Mucosa of rectum (tissue), 2 donors: Measurements from ENCODE around the gene NAGPA.

Experiments used
- H3K27ac ChIP-seq, 2 donors: one replicate each; pipeline ENCODE4 v1.7.0; 2013; ENCODE audit warnings: inconsistent platforms in 2 of 2, low read depth in 2 of 2, low read length in 2 of 2
- H3K27me3 ChIP-seq, 2 donors: one replicate each; pipeline ENCODE4 v1.7.0; 2013; ENCODE audit warnings: low read length in 2 of 2; ENCODE audit not compliant: control insufficient read depth in 2 of 2, insufficient read depth in 2 of 2
- H3K36me3 ChIP-seq, 2 donors: one replicate each; pipeline ENCODE4 v1.7.0; 2013; ENCODE audit warnings: low read length in 2 of 2; ENCODE audit not compliant: control insufficient read depth in 2 of 2, insufficient read depth in 2 of 2
- H3K4me1 ChIP-seq, 2 donors: one replicate each; pipeline ENCODE4 v1.7.0; 2013; ENCODE audit warnings: low read length in 2 of 2, mild to moderate bottlenecking in 1 of 2; ENCODE audit not compliant: control insufficient read depth in 2 of 2, insufficient read depth in 2 of 2
- H3K4me3 ChIP-seq, 2 donors: one replicate each; pipeline ENCODE4 v1.7.0; 2013; ENCODE audit warnings: low read length in 2 of 2
- H3K9ac ChIP-seq, 2 donors: one replicate each; pipeline ENCODE4 v1.7.0; 2013; ENCODE audit warnings: low read length in 2 of 2, low read depth in 1 of 2, mild to moderate bottlenecking in 1 of 2
- H3K9me3 ChIP-seq, 2 donors: one replicate each; pipeline ENCODE4 v1.7.0; 2013; ENCODE audit warnings: low read length in 2 of 2; ENCODE audit not compliant: control insufficient read depth in 2 of 2
- donor health status: healthy.
- donor health status: Normal muscosa, but diverticular disease.

The NAGPA gene

DNA sequence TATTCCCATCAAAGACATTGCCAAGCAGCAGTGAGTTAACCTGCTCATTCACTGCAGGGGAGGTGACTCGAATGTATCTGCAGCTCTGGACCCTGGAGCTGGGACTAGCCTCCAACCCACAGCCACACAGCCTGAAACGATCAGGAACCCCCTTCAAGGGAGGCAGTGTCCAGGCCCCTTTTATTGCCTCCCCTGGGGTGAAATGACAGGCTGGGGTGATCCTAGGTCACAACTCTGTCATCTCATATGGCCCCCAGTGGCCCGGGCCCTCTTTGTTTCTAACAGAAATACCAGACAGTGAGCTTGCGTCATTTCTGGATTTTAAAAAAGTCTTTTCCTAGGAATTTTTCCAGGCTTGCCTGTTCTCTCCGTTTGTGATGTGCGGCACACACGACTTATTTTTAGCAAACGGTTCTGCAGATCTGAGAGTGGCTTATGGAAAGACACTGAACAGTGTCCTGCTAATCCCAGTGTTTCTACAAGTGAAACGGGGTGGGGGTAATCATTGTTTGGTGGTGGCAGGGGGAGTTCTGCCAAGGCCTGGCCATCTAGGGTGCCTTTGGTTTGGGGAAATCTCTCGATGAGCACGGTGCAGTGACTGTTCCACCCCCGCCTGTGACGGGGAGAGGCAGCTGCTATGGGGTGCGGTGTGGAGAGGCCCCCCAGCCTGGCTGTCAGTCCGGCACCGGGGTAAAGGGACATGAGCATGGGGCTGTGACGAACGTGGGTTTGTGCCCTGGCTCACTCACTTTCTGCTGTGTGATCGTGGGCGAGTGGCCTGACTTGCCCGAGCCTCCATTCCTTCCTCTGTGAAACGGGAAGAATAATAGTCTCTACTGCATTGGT is 27.2 kb downstream of the NAGPA start:
- Histone ChIP-seq H3K9me3 (no peaks in the 10 kb centered on the region), H3K4me3 (no peak overlapping the region), H3K27ac (no peak overlapping the region), H3K27me3 (no peaks in the 10 kb centered on the region), H3K36me3 (no peaks in the 10 kb centered on the region), H3K4me1 (no peaks in the 10 kb centered on the region), H3K9ac (no peak overlapping the region)

DNA sequence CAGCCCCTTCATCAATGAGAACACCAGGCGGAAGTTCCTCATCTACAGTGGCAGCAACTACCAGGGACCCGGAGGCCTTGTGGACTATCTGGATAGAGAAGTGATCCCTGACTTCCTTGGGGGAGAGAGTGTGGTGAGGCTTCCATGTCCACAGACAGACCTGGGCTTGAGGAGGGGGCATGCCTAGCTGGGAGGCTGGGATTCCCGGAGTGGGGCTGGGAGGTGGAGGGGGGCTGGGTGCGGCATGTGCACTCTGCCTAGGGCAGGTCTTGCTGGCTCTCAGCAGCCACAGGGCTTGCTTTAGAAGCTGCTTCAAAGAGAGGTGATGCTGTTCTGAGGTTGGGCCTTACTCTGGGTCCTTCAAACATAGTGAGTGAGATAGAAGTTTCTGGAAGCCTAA is 27.8 kb downstream of the NAGPA start:
- Histone ChIP-seq H3K36me3 (no peaks in the 10 kb centered on the region), H3K9me3 (no peaks in the 10 kb centered on the region), H3K27ac (no peak overlapping the region), H3K4me1 (no peaks in the 10 kb centered on the region), H3K9ac (no peak overlapping the region), H3K27me3 (no peaks in the 10 kb centered on the region), H3K4me3 (no peak overlapping the region)

DNA sequence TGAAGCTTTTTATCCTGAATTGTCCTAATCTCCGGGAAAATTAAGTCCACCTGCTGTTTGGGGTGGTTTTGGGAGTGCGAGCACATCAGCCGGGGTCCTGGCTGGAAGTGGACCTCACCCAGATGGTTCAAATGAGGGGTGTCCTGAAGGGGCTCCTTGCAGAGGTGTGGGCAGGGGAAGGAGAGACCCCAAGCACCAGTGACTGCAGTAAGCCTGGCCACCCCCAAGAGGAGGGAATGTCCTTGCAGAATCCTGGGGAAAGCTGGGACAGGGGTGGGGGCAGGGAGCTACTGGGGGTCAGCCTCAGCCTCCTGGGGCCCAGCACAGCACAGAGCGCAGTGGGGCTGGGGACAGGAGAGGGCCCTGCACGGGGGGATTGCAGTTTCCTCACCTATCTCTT is 29.4 kb downstream of the NAGPA start:
- no peak overlapping the region for H3K9ac ChIP-seq
- H3K27ac ChIP-seq, result no peak overlapping the region
- no peaks in the 10 kb centered on the region for H3K9me3 ChIP-seq
- no peaks in the 10 kb centered on the region for H3K27me3 ChIP-seq
- H3K4me3 ChIP-seq, result no peak overlapping the region
- no peaks in the 10 kb centered on the region for H3K4me1 ChIP-seq
- H3K36me3 ChIP-seq, result no peaks in the 10 kb centered on the region

DNA sequence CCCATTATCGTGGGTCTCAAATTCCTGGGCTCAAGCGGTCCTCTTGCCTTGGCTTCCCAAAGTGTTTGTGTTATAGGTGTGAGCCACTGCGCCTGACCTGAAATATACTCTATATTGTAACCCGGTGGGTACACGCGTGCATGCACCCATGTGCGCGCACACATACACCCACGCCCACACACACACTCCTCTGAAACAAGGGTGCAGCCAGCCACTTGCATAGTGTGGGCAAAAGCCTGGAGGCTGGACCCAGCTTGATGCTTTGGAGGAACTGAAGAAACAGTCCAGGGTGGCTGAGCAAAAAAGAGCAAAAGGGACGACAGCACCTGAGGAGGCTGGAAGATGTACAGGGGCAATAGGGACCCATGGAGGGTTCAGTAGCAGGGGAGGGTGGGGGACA is 29.9 kb downstream of the NAGPA start:
- Histone ChIP-seq H3K4me1 (no peaks in the 10 kb centered on the region), H3K36me3 (no peaks in the 10 kb centered on the region), H3K9ac (no peak overlapping the region), H3K27ac (no peak overlapping the region), H3K9me3 (no peaks in the 10 kb centered on the region), H3K27me3 (no peaks in the 10 kb centered on the region), H3K4me3 (no peak overlapping the region)

DNA sequence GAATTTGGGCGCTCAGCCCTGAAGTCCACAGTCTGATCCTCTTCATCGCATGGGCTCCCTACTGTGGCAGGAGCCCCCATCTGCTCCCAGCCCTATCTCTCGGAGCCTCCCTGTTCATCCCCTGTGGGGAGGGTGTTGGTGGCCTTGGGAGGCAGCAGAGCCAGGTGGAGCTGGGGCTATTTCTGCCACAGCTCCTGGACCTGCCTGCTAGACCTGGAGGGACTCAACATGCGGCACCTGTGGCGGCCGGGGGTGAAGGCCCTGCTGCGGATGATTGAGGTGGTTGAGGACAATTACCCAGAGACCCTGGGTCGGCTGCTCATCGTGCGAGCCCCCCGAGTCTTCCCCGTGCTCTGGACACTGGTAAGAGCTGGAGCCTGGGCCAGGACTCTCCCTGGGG is 30.5 kb downstream of the NAGPA start:
- Histone ChIP-seq H3K4me3 (no peak overlapping the region), H3K9ac (no peak overlapping the region), H3K36me3 (no peaks in the 10 kb centered on the region), H3K9me3 (no peaks in the 10 kb centered on the region), H3K27me3 (no peaks in the 10 kb centered on the region), H3K27ac (no peak overlapping the region), H3K4me1 (no peaks in the 10 kb centered on the region)

DNA sequence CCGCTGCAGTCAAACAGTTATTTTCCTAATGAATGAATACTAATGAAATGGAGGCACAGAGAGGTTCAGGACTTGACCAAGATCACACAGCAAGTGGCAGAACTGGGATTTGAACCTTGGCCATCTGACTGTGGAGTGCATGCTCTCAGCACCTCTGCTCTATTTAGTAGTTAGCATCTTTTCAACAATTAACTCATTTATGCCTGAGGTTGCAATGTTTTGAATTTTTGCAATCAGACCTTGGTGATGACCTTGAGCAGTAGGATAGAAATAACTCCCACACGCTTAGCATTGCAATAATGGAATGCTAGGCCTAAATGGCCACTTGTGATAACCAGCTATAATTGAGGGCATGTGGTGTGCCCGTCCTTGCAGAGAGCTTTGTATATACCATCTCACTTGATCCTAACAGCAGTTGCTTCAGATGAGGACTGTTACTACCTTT is 31.0 kb downstream of the NAGPA start:
- no peaks in the 10 kb centered on the region for H3K9me3 ChIP-seq
- no peak overlapping the region for H3K9ac ChIP-seq
- no peak overlapping the region for H3K4me3 ChIP-seq
- no peaks in the 10 kb centered on the region for H3K4me1 ChIP-seq
- H3K27ac ChIP-seq, result no peak overlapping the region
- no peaks in the 10 kb centered on the region for H3K36me3 ChIP-seq
- no peaks in the 10 kb centered on the region for H3K27me3 ChIP-seq

DNA sequence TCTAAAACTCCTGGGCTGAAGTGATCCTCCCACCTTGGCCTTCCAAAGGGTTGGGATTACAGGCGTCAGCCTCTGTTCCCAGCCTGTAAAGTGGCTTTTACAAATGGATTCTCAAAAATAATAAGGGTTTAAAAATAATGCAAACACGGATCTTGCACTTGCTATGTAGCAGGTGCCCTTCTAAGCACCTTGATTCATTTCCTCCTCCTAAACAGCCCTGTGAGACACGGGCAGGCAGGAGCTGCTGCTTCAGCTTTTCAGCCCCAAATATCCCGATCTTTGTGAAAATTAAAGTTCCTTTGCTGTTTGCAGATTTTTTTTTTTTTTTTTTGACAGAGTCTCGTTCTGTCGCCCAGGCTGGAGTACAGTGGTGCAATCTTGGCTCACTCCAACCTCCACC is 31.7 kb downstream of the NAGPA start:
- H3K36me3 ChIP-seq, result no peaks in the 10 kb centered on the region
- no peak overlapping the region for H3K27ac ChIP-seq
- no peak overlapping the region for H3K4me3 ChIP-seq

DNA sequence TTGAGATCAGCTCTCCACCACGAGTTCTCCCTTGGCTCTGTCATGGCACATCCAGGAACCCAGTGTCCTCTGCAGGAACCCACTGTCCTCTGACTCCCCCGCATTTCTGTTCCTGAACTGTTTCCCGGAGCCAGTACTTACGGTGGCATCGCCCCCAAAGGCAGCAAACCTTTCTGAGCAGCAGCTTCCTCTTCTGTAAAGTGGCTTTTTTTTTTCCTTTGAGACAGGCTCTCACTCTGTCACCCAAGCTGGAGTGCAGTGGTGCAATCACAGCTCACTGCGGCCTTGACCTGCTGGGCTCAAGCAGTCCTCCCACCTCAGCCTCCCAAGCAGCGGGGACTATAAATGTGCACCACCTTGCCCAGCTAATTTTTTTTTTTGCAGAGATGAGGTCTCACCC is 32.2 kb downstream of the NAGPA start:
- no peak overlapping the region for H3K4me3 ChIP-seq
- no peaks in the 10 kb centered on the region for H3K36me3 ChIP-seq
- H3K4me1 ChIP-seq, result no peaks in the 10 kb centered on the region
- H3K27ac ChIP-seq, result no peak overlapping the region
- no peaks in the 10 kb centered on the region for H3K27me3 ChIP-seq
- no peak overlapping the region for H3K9ac ChIP-seq
- H3K9me3 ChIP-seq, result no peaks in the 10 kb centered on the region

More for the DNA sequence above, 31.7 kb downstream of the NAGPA start:
- Histone ChIP-seq H3K9me3 (no peaks in the 10 kb centered on the region), H3K27me3 (no peaks in the 10 kb centered on the region), H3K9ac (no peak overlapping the region), H3K4me1 (no peaks in the 10 kb centered on the region)

DNA sequence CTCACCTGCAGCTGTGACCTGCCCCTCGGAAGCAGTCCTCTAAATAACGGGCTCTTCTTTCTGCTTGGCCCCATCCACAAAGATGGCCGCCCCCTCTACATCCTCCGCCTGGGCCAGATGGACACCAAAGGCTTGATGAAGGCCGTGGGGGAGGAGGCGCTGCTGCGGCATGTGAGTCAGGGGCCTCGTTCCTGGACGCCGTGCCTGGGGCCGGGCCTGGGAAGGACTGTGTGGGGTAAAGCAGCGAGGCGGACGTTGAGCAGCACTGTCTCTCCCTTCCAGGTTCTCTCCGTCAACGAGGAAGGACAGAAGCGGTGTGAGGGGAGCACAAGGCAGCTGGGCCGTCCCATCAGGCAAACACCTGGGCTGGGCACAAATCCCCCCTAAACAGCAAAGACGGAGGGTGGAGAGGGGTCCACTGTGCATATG is 33.1 kb downstream of the NAGPA start:
- Histone ChIP-seq H3K36me3 (no peaks in the 10 kb centered on the region), H3K4me3 (no peak overlapping the region), H3K9me3 (no peaks in the 10 kb centered on the region), H3K27ac (no peak overlapping the region), H3K9ac (no peak overlapping the region), H3K27me3 (no peaks in the 10 kb centered on the region), H3K4me1 (no peaks in the 10 kb centered on the region)

DNA sequence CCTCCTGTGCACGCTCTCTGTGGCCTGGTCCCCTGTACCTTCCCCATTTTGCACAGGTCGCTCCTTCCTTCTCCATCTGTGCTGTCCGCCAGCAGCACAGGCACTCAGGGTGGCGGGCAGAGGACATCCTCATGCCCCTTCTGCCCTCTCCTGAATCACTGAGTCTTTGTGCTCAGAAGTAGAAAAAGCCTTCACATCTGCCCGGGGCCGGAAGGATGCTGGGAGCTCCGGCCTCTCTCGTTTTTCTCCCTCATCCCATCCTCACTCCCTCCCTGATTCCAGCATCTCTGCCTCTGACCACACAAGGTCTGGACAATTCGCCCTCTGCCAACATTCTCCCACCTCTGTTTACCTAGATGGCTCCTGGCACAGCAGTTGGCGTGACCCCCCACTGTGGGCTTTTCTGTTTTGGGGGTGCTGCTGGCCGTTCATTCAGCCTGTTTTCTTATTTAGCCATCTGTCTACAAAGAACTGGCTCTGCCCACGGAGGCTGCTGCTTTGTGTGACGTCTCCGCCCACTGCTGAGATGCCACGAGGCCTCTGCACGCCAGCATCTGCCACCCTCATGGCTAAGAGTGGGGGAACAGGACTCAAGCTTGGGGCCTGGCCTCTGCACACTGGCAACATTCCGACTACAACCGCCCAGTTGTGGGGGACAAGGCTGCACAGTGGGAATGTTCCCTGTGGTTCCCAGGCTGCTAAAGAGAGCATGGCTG is 38.9 kb downstream of the NAGPA start:
- H3K36me3 ChIP-seq, result no peaks in the 10 kb centered on the region
- no peaks in the 10 kb centered on the region for H3K9me3 ChIP-seq
- H3K9ac ChIP-seq, result no peak overlapping the region
- no peaks in the 10 kb centered on the region for H3K27me3 ChIP-seq
- no peak overlapping the region for H3K27ac ChIP-seq
- H3K4me3 ChIP-seq, result no peak overlapping the region
- H3K4me1 ChIP-seq, result no peaks in the 10 kb centered on the region
